Activated T-helper 9 cell treated with anti-CD3 and anti-CD28 coated beads, Interleukin-2, amount 50 U/mL, for 16 hours (primary cell): ENCODE results near the gene GOLGA1.

Experiments used
- DNase-seq: peaks from one replicate; pipeline ENCODE4 v3.0.0-alpha.2; 2020; ENCODE audit warnings: low read depth

The GOLGA1 gene

GRCh38 chr9:124835026-124835557 lies 105.8 kb downstream of the GOLGA1 start:
- DNase-seq: no peak

GRCh38 chr9:124834591-124834990 lies 106.3 kb downstream of the GOLGA1 start:
- DNase-seq: no peak

GRCh38 chr9:124831642-124832364 lies 109.1 kb downstream of the GOLGA1 start:
- no peak for DNase-seq

GRCh38 chr9:124830593-124830992 lies 110.3 kb downstream of the GOLGA1 start:
- no peak for DNase-seq

DNA sequence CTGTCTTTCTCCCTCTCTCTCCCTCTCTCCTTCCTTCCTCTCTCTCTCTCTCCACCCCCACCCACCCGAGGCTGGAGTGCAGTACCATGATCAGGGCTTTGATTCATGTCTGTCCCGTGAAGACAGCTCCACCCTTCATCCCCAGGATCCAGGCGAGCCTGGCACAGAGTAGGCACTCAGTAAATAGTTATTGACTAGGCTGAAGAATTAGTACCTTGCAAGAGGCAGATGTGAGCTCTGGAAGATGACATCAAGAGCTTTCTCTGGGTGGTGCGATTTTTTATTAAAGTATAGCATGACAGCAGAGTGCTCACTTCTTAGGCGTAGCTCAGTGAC lies 111.6 kb downstream of the GOLGA1 start:
- DNase-seq: no peak

DNA sequence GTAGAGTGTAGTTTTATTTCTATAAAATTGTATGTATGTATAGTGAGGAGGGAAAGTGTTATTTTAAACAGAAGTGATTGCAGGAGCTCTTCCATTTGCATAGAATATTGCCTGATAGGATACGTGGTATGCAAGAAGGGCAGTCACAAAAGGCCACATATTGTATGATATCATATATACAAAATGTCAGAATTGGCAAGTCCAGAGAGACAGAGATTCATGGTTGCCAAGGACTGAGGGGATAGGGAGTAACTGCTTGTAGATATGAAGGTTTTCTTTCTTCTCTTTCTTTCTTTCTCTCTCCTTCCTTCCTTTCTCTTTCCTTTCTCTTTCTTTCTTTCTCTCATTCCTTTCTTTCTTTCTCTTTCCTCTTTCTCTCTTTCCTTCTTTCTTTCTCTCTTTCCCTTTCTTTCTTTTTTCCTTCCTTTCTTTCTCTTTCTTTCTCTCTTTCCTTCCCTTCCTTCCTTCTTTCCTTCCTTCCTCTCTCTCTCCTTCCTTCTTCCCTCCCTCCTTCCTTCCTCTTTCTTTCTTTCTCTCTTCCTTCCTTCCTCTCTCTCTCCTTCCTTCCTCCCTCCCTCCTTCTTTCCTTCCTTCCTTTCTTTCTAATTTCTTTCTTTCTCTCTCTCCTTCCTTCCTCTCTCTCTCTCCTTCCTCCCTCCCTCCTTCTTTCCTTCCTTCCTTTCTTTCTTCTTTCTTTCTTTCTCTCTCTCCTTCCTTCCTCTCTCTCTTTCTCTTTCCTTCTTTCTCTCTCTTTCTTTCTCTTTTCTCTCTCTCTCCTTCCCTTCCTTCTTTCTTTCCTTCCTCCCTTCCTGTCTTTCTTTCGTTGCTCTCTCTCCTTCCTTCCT lies 112.2 kb downstream of the GOLGA1 start:
- no peak for DNase-seq
